Gastrocnemius medialis (tissue), 4 donors: Measurements from ENCODE around the gene CHAF1A. TPM values are rescaled to one million over a fixed set of nuclear protein-coding genes. Genes with fewer than 3 reads are reported as not detected.

Experiments
- ATAC-seq, 2 donors: fragments of 150-250 bp; one replicate each; pipeline ENCODE4 v1.9.1; 2016
- DNase-seq, 2 donors: peaks; one replicate each; pipeline ENCODE4 v3.0.0-alpha.2; 2019
- H3K27ac ChIP-seq, 4 donors: fragments of 200-600 bp; sonication (generic); 1 replicate in 1 of 4; 2 replicates in 3 of 4; pipeline ENCODE4 v1.5.1; 2016 to 2018; ENCODE audit warnings: mild to moderate bottlenecking in 2 of 4, moderate library complexity in 1 of 4
- H3K27me3 ChIP-seq, 3 donors: fragments of 200-600 bp; sonication (generic) in 2 of 3; 1 replicate in 1 of 3; 2 replicates in 2 of 3; pipeline versions ENCODE4 v1.5.1 to v1.6.0; 2016 to 2019; ENCODE audit warnings: mild to moderate bottlenecking in 1 of 3, moderate library complexity in 1 of 3
- H3K36me3 ChIP-seq, 2 donors: fragments of 200-600 bp; sonication (generic) in 1 of 2; one replicate each; pipeline ENCODE4 v1.5.1; 2017 to 2018
- H3K4me1 ChIP-seq, 2 donors: fragments of 200-600 bp; sonication (generic) in 1 of 2; one replicate each; pipeline ENCODE4 v1.5.1; 2016 to 2017; ENCODE audit warnings: mild to moderate bottlenecking in 2 of 2
- H3K4me3 ChIP-seq, 4 donors: fragments of 200-600 bp; sonication (generic) in 3 of 4; 1 replicate in 1 of 4; 2 replicates in 3 of 4; pipeline ENCODE4 v1.5.1; 2016 to 2019; ENCODE audit warnings: mild to moderate bottlenecking in 2 of 4
- H3K9me3 ChIP-seq, 3 donors: fragments of 200-600 bp; sonication (generic) in 2 of 3; 1 replicate in 1 of 3; 2 replicates in 2 of 3; pipeline ENCODE4 v1.5.1; 2016 to 2019
- CTCF ChIP-seq, 5 experiments: fragments of 450-650 bp in 3 of 5; fragments of 200-600 bp in 2 of 5; sonication (generic) in 2 of 5; IDR thresholded peaks in 4 of 5; conservative IDR thresholded peaks in 1 of 5; 1 replicate in 4 of 5; 2 replicates in 1 of 5; pipeline ENCODE4 v1.5.1; 2016 to 2019; ENCODE audit warnings: antibody characterized with exemption in 5 of 5, mild to moderate bottlenecking in 3 of 5, moderate library complexity in 3 of 5
- POLR2A ChIP-seq, 2 donors: fragments of 450-650 bp; IDR thresholded peaks; one replicate each; pipeline ENCODE4 v1.6.1; 2017; ENCODE audit warnings: antibody characterized with exemption in 2 of 2, mild to moderate bottlenecking in 2 of 2, moderate library complexity in 2 of 2
- in situ Hi-C, 4 donors: fragments of 200-750 bp; cut with MboI; loops; one replicate each; pipeline versions ENCODE4 v1.15.0 to v1.8.0; 2017; ENCODE audit warnings: low sequenced_read_pairs in 4 of 4
- intact Hi-C: fragments of 100-400 bp; cut with DNase I; formaldehyde crosslinking; loops from one replicate; pipeline ENCODE4 v1.15.1; 2023; ENCODE audit warnings: low total_unique reads
- total RNA-seq, 4 donors: library from RNA; depleted of rRNA; stranded (reverse); fragments of >200 nt; gene quantifications; one replicate each; pipeline versions ENCODE4 v1.1.0 to v1.2.3, GENCODE V29; 2016

CHAF1A gene
- total RNA-seq, 4 donors from 2014 or later, result 7.3 to 15.8 (median 9.7) TPM

GRCh38 chr19:4357095-4357797 lies 45.2 kb upstream of the CHAF1A start:
- Histone ChIP-seq H3K27ac (no peak overlapping the region), H3K4me3 (no peak overlapping the region), H3K36me3 (peaks cover 0 to 25% of the 10 kb centered on the region in 2 donors), H3K27me3 (no peaks in the 10 kb centered on the region), H3K9me3 (no peaks in the 10 kb centered on the region), H3K4me1 (no peaks in the 10 kb centered on the region)
- TF ChIP-seq POLR2A (IDR thresholded peaks at IDR 0.05) (no peak), CTCF (IDR thresholded peaks at IDR 0.05 in 4 of 5, conservative IDR thresholded peaks at IDR 0.05 in 1 of 5) (no peak)
- no peak for ATAC-seq
- no peak for DNase-seq
- intact Hi-C loops, result no loop called here
- in situ Hi-C loops, result loop anchor here in 1 of 4 donors (10.0 kb wide), 1 partner anchor 92 kb away; no protein-coding TSS in a partner anchor

GRCh38 chr19:4357921-4358326 lies 44.5 kb upstream of the CHAF1A start:
- Histone ChIP-seq H3K27ac (no peak overlapping the region), H3K4me3 (no peak overlapping the region), H3K36me3 (peaks cover 0 to 32% of the 10 kb centered on the region in 2 donors), H3K4me1 (no peaks in the 10 kb centered on the region), H3K9me3 (no peaks in the 10 kb centered on the region), H3K27me3 (no peaks in the 10 kb centered on the region)
- DNase-seq (no peak), ATAC-seq (no peak)
- TF ChIP-seq POLR2A (IDR thresholded peaks at IDR 0.05) (no peak), CTCF (IDR thresholded peaks at IDR 0.05 in 4 of 5, conservative IDR thresholded peaks at IDR 0.05 in 1 of 5) (no peak)
- in situ Hi-C loops, result loop anchor here in 1 of 4 donors (10.0 kb wide), 1 partner anchor 93 kb away; no protein-coding TSS in a partner anchor
- intact Hi-C loops, result no loop called here

GRCh38 chr19:4358709-4359626 lies 43.5 kb upstream of the CHAF1A start:
- no peak for TF ChIP-seq POLR2A (IDR thresholded peaks at IDR 0.05)
- TF ChIP-seq CTCF (IDR thresholded peaks at IDR 0.05 in 4 of 5, conservative IDR thresholded peaks at IDR 0.05 in 1 of 5), result no peak
- in situ Hi-C loops (loop anchor here in 1 of 4 donors (10.0 kb wide), 1 partner anchor 94 kb away; no protein-coding TSS in a partner anchor), intact Hi-C loops (no loop called here)
- no peak overlapping the region for H3K27ac ChIP-seq
- no peaks in the 10 kb centered on the region for H3K27me3 ChIP-seq
- peaks cover 0 to 42% of the 10 kb centered on the region in 2 donors for H3K36me3 ChIP-seq
- no peaks in the 10 kb centered on the region for H3K9me3 ChIP-seq
- DNase-seq (no peak), ATAC-seq (no peak)
- H3K4me1 ChIP-seq, result no peaks in the 10 kb centered on the region
- no peak overlapping the region for H3K4me3 ChIP-seq

- no peaks in the 10 kb centered on the region for H3K27me3 ChIP-seq
- peaks cover 0 to 48% of the 10 kb centered on the region in 2 donors for H3K36me3 ChIP-seq
- no peak overlapping the region for H3K27ac ChIP-seq
- TF ChIP-seq POLR2A (IDR thresholded peaks at IDR 0.05), result no peak
- TF ChIP-seq CTCF (IDR thresholded peaks at IDR 0.05 in 4 of 5, conservative IDR thresholded peaks at IDR 0.05 in 1 of 5), result no peak
- ATAC-seq (no peak), DNase-seq (no peak)
- intact Hi-C loops (no loop called here), in situ Hi-C loops (loop anchor here in 1 of 4 donors (10.0 kb wide), 1 partner anchor 95 kb away; no protein-coding TSS in a partner anchor)
- no peaks in the 10 kb centered on the region for H3K9me3 ChIP-seq
- no peaks in the 10 kb centered on the region for H3K4me1 ChIP-seq
- no peak overlapping the region for H3K4me3 ChIP-seq
Observed at GRCh38 chr19:4359627-4360000, 42.8 kb upstream of the CHAF1A start.
